Panc1 (cell line): ENCODE measurements around the gene RRP1. TPM values are rescaled to one million over a fixed set of nuclear protein-coding genes. Genes with fewer than 3 reads are reported as not detected.
A peak's percentile ranks its signal among the peaks of the same experiment; 100 is the strongest.

ENCODE experiments used
- ATAC-seq: fragments of 200-7000 bp; cut with Tn5 transposase; 2 replicates; pipeline ENCODE4 v1.9.1; 2020; ENCODE audit warnings: mild to moderate bottlenecking, moderate library complexity
- BruUV-seq: library from RNA; stranded (reverse); fragments of 400-500 nt; replicated peaks from 2 replicates; lab custom pipeline; 2021; lab: Mats Ljungman, UMichigan
- CTCF ChIA-PET: fragments of 300-600 bp; sonication (Branson Sonifier 250); formaldehyde crosslinking; loops from one replicate; lab custom pipeline; 2022; ENCODE audit warnings: antibody characterized with exemption; lab: Charles Lee
- POLR2A ChIA-PET: fragments of 300-600 bp; sonication (Branson Sonifier 250); formaldehyde crosslinking; loops from one replicate; lab custom pipeline; 2022; ENCODE audit warnings: antibody characterized with exemption; lab: Charles Lee
- DNase-seq: peaks from one replicate; pipeline ENCODE4 v3.0.0-alpha.2; 2010; ENCODE audit warnings: low read depth, low spot score
- H3K27ac ChIP-seq: 2 replicates; pipeline ENCODE4 v1.5.1; 2011; ENCODE audit warnings: mild to moderate bottlenecking, low read length, inconsistent platforms
- H3K27me3 ChIP-seq: fragments of 200-500 bp; sonication (Bioruptor generic); 2 replicates; pipeline ENCODE4 v1.6.0; 2014; ENCODE audit warnings: low read length, inconsistent platforms; ENCODE audit not compliant: control insufficient read depth, insufficient read depth
- H3K36me3 ChIP-seq: fragments of 200-500 bp; sonication (Bioruptor generic); 2 replicates; pipeline ENCODE4 v1.5.1; 2014; ENCODE audit warnings: inconsistent platforms, mild to moderate bottlenecking, low read length, moderate library complexity; ENCODE audit not compliant: control insufficient read depth, insufficient read depth
- H3K4me1 ChIP-seq: 2 replicates; pipeline ENCODE4 v1.5.1; 2011; ENCODE audit warnings: inconsistent platforms, mild to moderate bottlenecking, low read length, moderate library complexity; ENCODE audit not compliant: control insufficient read depth, insufficient read depth
- H3K4me3 ChIP-seq, 2 experiments: 2 replicates each; pipeline ENCODE4 v1.5.1; 2011 to 2012; ENCODE audit warnings: low read depth in 2 of 2, low read length in 2 of 2, mild to moderate bottlenecking in 2 of 2, inconsistent platforms in 1 of 2, moderate library complexity in 1 of 2
- H3K9me3 ChIP-seq: fragments of 200-500 bp; sonication (Bioruptor generic); 2 replicates; pipeline ENCODE4 v1.5.1; 2014; ENCODE audit warnings: low read depth, mild to moderate bottlenecking, inconsistent platforms, low read length, moderate library complexity; ENCODE audit not compliant: control insufficient read depth, insufficient read depth
- POLR2AphosphoS5 ChIP-seq: IDR thresholded peaks from 2 replicates; pipeline ENCODE4 v1.6.1; 2012; ENCODE audit warnings: mild to moderate bottlenecking, low read depth, low read length, moderate library complexity
- SIN3A ChIP-seq: IDR thresholded peaks from 2 replicates; pipeline ENCODE4 v1.6.1; 2012; ENCODE audit warnings: low read depth, mild to moderate bottlenecking, low read length, moderate library complexity, borderline replicate concordance; ENCODE audit not compliant: insufficient read depth
- TCF7L2 ChIP-seq: IDR thresholded peaks from 2 replicates; pipeline ENCODE4 v1.6.1; 2011; ENCODE audit warnings: mild to moderate bottlenecking, low read depth, low read length, inconsistent platforms
- in situ Hi-C: cut with HindIII; loops from 2 replicates; pipeline ENCODE4 v1.10.0; 2016; ENCODE audit warnings: low sequenced_read_pairs, low pct_unique_long_range_greater_than_20kb
- intact Hi-C: fragments of 100-400 bp; cut with micrococcal nuclease; formaldehyde crosslinking; loops from one replicate; pipeline ENCODE4 v1.10.0; 2022; ENCODE audit not compliant: unreplicated experiment
- total RNA-seq: library from RNA; stranded (reverse); gene quantifications from one replicate; pipeline ENCODE4 v1.2.1, GENCODE V29; 2021; ENCODE audit not compliant: unreplicated experiment
- TF ChIP-seq, protein P1 (sequence below), 2 experiments: IDR thresholded peaks; 2 replicates each; pipeline ENCODE4 v1.6.1; 2011 to 2012; ENCODE audit warnings: low read depth in 2 of 2, control low read depth in 1 of 2, low read length in 1 of 2, mild to moderate bottlenecking in 1 of 2, moderate library complexity in 1 of 2; ENCODE audit not compliant: insufficient read depth in 1 of 2
- TF ChIP-seq, protein P2 (sequence below): fragments of 450-650 bp; IDR thresholded peaks from 2 replicates; pipeline ENCODE4 v1.5.1; 2017; ENCODE audit warnings: mild to moderate bottlenecking

Gene RRP1
- total RNA-seq, 1 experiment from 2014 or later: 41.8 TPM

DNA sequence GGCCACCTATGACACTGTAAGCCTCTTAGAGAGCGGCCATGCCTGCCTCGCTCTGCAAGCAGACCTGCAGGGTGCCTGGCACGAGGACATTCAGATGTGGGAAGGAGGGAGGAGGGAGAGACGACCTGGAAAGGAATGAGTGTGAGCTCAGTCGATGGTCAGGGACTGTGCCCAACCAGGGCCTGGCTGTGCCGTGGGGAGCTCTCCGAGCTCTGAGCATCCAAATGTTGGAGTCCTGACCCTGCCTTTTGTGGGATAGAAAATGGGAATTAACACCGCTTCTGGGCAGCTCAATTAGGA, 20.6 kb upstream of the RRP1 start:
- CTCF ChIA-PET: no interaction called here
- POLR2A ChIA-PET: no interaction called here
- intact Hi-C loops (no loop called here), in situ Hi-C loops (no loop called here)
- no peak for TF ChIP-seq TCF7L2
- BruUV-seq: no TSS peak
- no peak for DNase-seq
- no peaks in the 10 kb centered on the region for H3K27me3 ChIP-seq
- peak overlapping the region; percentile 73; the same call in 1 of the 2 replicates for H3K27ac ChIP-seq
- H3K4me1 ChIP-seq: peaks cover 29% of the 10 kb centered on the region
- H3K4me3 ChIP-seq: no peak overlapping the region
- H3K36me3 ChIP-seq: no peaks in the 10 kb centered on the region
- ATAC-seq: peak; percentile 12
- no peaks in the 10 kb centered on the region for H3K9me3 ChIP-seq

DNA sequence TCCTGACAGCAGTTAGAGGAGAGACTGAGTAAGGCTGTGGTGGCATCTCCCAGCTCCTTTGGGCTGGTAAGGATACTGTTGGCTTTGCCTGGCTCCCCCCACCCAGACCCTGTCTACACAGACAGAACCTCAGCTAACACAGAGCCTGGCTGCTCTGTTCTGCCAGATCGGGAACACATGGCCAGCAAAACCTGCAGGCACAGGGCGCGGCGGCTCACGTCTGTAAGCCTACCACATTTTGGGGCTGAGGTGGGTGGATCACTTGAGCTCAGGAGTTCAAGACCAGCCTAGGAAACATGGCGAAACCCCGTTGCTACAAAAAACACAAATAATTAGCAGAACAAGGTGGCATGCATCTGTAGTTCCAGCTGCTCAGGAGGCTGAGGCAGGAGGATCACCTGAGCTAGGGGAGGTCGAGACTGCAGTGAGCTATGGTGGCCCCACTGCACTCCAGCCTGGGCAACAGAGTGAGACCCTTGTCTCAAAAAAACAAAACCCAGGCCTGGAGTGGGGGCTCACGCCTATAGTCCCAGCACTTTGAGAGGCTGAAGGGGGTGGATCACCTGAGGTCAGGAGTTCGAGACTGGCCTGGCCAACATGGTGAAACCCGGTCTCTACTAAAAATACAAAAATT, 19.9 kb upstream of the RRP1 start:
- no peak for TF ChIP-seq POLR2AphosphoS5
- H3K27ac ChIP-seq: no peak overlapping the region
- ChIA-PET CTCF (interaction anchor here (0.7 kb wide), 1 partner anchor 169 kb away, joined by 3 read pairs; no protein-coding TSS in a partner anchor), POLR2A (no interaction called here)
- BruUV-seq: no TSS peak
- ATAC-seq (no peak), DNase-seq (no peak)
- in situ Hi-C loops: no loop called here
- H3K9me3 ChIP-seq: no peaks in the 10 kb centered on the region
- H3K4me3 ChIP-seq: no peak overlapping the region
- no peaks in the 10 kb centered on the region for H3K27me3 ChIP-seq
- no peaks in the 10 kb centered on the region for H3K36me3 ChIP-seq
- intact Hi-C loops: no loop called here
- peaks cover 23% of the 10 kb centered on the region for H3K4me1 ChIP-seq

DNA sequence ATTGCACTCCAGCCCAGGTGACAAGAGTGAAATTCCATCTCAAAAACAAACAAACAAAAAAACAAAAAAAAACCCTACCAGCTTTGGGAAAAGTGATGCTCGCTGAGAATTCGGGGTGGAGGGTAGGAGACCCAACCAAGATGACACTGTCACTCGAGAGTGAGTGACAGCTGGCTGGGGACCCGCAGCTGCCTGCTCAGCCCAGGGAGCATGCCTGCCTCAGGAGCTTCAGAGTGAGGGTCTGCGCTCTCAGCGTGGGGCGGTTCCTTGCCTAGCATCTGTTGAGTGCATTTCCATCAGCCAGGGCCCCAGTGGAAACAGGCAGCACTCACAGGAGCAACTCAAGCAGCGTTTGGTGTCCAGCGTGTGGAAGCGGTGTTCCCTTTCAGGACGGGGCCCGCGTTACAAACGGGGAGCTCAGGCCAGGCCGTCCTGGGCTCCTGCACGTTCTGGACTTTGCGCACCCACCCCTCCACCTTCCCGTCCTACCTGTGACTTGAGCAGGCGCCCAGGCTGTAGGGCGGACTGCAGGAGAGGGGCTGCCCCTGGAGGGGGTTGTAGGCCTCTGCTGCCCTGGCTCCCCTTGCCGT, 19.2 kb upstream of the RRP1 start:
- H3K27me3 ChIP-seq: no peaks in the 10 kb centered on the region
- H3K4me1 ChIP-seq: peaks cover 22% of the 10 kb centered on the region
- ChIA-PET POLR2A (no interaction called here), CTCF (no interaction called here)
- H3K9me3 ChIP-seq: no peaks in the 10 kb centered on the region
- H3K27ac ChIP-seq: no peak overlapping the region
- intact Hi-C loops: no loop called here
- no peak for DNase-seq
- H3K4me3 ChIP-seq: no peak overlapping the region
- in situ Hi-C loops: no loop called here
- TF ChIP-seq, protein P1, sequence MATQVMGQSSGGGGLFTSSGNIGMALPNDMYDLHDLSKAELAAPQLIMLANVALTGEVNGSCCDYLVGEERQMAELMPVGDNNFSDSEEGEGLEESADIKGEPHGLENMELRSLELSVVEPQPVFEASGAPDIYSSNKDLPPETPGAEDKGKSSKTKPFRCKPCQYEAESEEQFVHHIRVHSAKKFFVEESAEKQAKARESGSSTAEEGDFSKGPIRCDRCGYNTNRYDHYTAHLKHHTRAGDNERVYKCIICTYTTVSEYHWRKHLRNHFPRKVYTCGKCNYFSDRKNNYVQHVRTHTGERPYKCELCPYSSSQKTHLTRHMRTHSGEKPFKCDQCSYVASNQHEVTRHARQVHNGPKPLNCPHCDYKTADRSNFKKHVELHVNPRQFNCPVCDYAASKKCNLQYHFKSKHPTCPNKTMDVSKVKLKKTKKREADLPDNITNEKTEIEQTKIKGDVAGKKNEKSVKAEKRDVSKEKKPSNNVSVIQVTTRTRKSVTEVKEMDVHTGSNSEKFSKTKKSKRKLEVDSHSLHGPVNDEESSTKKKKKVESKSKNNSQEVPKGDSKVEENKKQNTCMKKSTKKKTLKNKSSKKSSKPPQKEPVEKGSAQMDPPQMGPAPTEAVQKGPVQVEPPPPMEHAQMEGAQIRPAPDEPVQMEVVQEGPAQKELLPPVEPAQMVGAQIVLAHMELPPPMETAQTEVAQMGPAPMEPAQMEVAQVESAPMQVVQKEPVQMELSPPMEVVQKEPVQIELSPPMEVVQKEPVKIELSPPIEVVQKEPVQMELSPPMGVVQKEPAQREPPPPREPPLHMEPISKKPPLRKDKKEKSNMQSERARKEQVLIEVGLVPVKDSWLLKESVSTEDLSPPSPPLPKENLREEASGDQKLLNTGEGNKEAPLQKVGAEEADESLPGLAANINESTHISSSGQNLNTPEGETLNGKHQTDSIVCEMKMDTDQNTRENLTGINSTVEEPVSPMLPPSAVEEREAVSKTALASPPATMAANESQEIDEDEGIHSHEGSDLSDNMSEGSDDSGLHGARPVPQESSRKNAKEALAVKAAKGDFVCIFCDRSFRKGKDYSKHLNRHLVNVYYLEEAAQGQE (IDR thresholded peaks at IDR 0.05; ENCODE audit: insufficient read depth in 1 of 2, low read depth in 2 of 2, low read length in 1 of 2): no peak
- TF ChIP-seq, protein P2, sequence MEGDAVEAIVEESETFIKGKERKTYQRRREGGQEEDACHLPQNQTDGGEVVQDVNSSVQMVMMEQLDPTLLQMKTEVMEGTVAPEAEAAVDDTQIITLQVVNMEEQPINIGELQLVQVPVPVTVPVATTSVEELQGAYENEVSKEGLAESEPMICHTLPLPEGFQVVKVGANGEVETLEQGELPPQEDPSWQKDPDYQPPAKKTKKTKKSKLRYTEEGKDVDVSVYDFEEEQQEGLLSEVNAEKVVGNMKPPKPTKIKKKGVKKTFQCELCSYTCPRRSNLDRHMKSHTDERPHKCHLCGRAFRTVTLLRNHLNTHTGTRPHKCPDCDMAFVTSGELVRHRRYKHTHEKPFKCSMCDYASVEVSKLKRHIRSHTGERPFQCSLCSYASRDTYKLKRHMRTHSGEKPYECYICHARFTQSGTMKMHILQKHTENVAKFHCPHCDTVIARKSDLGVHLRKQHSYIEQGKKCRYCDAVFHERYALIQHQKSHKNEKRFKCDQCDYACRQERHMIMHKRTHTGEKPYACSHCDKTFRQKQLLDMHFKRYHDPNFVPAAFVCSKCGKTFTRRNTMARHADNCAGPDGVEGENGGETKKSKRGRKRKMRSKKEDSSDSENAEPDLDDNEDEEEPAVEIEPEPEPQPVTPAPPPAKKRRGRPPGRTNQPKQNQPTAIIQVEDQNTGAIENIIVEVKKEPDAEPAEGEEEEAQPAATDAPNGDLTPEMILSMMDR: no peak
- TF ChIP-seq SIN3A (no peak), TCF7L2 (no peak), POLR2AphosphoS5 (no peak)
- BruUV-seq: no TSS peak
- H3K36me3 ChIP-seq: no peaks in the 10 kb centered on the region
- no peak for ATAC-seq
